GM23248 (cell line): ENCODE measurements around the gene SHROOM2. TPM values are rescaled to one million over a fixed set of nuclear protein-coding genes. Genes with fewer than 3 reads are reported as not detected.

ENCODE experiments used
- DNase-seq: peaks from one replicate; pipeline ENCODE4 v3.0.0-alpha.2; 2015
- H2AFZ ChIP-seq: fragments of 200-600 bp; sonication (generic); 2 replicates; pipeline ENCODE4 v1.6.1; 2016; ENCODE audit warnings: antibody characterized with exemption
- H3F3A ChIP-seq: fragments of 200-600 bp; sonication (generic); 2 replicates; pipeline ENCODE4 v1.6.1; 2016; ENCODE audit warnings: mild to moderate bottlenecking, antibody characterized with exemption, mixed run types; ENCODE audit not compliant: insufficient read depth
- H3K27ac ChIP-seq: fragments of 200-600 bp; sonication (generic); 2 replicates; pipeline ENCODE4 v1.5.1; 2016; ENCODE audit warnings: mild to moderate bottlenecking
- H3K27me3 ChIP-seq: fragments of 200-600 bp; sonication (generic); replicated peaks from 2 replicates; pipeline ENCODE4 v1.6.1; 2016; ENCODE audit warnings: mild to moderate bottlenecking; ENCODE audit not compliant: insufficient read depth
- H3K36me3 ChIP-seq: fragments of 200-600 bp; sonication (generic); 2 replicates; pipeline ENCODE4 v1.6.1; 2016; ENCODE audit warnings: low read depth, mild to moderate bottlenecking
- H3K4me1 ChIP-seq: fragments of 200-600 bp; sonication (generic); 2 replicates; pipeline ENCODE4 v1.6.1; 2016; ENCODE audit warnings: mild to moderate bottlenecking; ENCODE audit not compliant: insufficient read depth
- H3K4me2 ChIP-seq: fragments of 200-600 bp; sonication (generic); one replicate; pipeline ENCODE4 v1.6.1; 2016; ENCODE audit warnings: mild to moderate bottlenecking; ENCODE audit not compliant: unreplicated experiment
- H3K4me3 ChIP-seq: fragments of 200-600 bp; sonication (generic); 2 replicates; pipeline ENCODE4 v1.5.1; 2016; ENCODE audit warnings: mild to moderate bottlenecking
- H3K79me2 ChIP-seq: fragments of 200-600 bp; sonication (generic); 2 replicates; pipeline ENCODE4 v1.6.1; 2016; ENCODE audit warnings: mild to moderate bottlenecking; ENCODE audit not compliant: insufficient read depth
- H3K9ac ChIP-seq: fragments of 200-600 bp; sonication (generic); 2 replicates; pipeline ENCODE4 v1.6.1; 2016; ENCODE audit warnings: mild to moderate bottlenecking
- H3K9me2 ChIP-seq: fragments of 200-600 bp; sonication (generic); 2 replicates; pipeline ENCODE4 v1.6.1; 2016; ENCODE audit warnings: mixed run types, mild to moderate bottlenecking, moderate library complexity; ENCODE audit not compliant: insufficient read depth
- H3K9me3 ChIP-seq: fragments of 200-600 bp; sonication (generic); one replicate; pipeline ENCODE4 v1.6.1; 2017; ENCODE audit warnings: low read depth
- H4K20me1 ChIP-seq: fragments of 200-600 bp; sonication (generic); 2 replicates; pipeline ENCODE4 v1.6.0; 2016; ENCODE audit not compliant: insufficient read depth
- EZH2 ChIP-seq: fragments of 200-600 bp; sonication (generic); IDR thresholded peaks from 2 replicates; pipeline ENCODE4 v1.6.1; 2018; ENCODE audit warnings: antibody characterized with exemption, mild to moderate bottlenecking; ENCODE audit not compliant: insufficient read depth, poor library complexity, severe bottlenecking
- EZH2phosphoT487 ChIP-seq: fragments of 200-600 bp; sonication (generic); IDR thresholded peaks from 2 replicates; pipeline ENCODE4 v1.6.1; 2018; ENCODE audit warnings: antibody characterized with exemption, moderate library complexity, mild to moderate bottlenecking, low read depth; ENCODE audit not compliant: insufficient read depth
- whole genome bisulfite sequencing, 2 experiments: methylation state at CpG; one replicate each; pipeline ENCODE4 v1.1.6; 2015 to 2017; ENCODE audit warnings: low lambda C conversion rate in 2 of 2, low coverage in 1 of 2; ENCODE audit errors: missing lambda C conversion rate in 2 of 2; 5-methylcytosine and 5-hydroxymethylcytosine counted together
- in situ Hi-C: fragments of 300-500 bp; cut with MboI; formaldehyde crosslinking; loops from 2 replicates; pipeline ENCODE4 v1.15.0; 2020
- polyA plus RNA-seq: library from polyadenylated mRNA; unstranded; fragments of >200 nt; fragmentation: Nextera tagmentation; extraction: Ambion mirVana; gene quantifications from 2 replicates; pipeline ENCODE4 v1.2.1, GENCODE V29; 2016
- total RNA-seq: library from RNA; depleted of rRNA; stranded (reverse); fragments of >200 nt; shearing (Covaris generic); gene quantifications from 2 replicates; pipeline ENCODE4 v1.2.3, GENCODE V29; 2014

Gene SHROOM2
- total and polyA plus RNA-seq, 2 experiments from 2014 or later = 0.22 to 0.63 TPM

DNA sequence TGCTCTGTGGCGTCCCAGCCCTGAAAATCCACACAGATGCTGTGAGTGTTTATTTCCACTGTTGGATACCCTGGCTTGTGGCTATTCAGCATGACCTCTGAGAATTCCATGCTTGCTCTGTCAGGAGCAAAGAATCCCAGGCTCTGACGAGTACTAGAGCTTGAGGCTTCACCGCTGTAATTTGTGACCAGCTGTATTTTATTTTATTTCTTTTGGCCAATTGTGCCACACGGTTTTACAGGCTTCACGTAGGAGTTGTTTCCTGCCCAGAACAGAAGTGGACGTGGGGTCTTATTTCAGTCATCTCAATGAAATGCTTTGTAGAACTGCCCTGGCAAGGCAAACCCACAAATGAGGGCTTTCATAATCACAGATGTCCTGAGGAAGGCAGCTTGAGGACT, 111.5 kb downstream of the SHROOM2 start:
- in situ Hi-C loops = loop anchor here (25.0 kb wide), 1 partner anchor 215 kb away; no protein-coding TSS in a partner anchor
- Histone ChIP-seq H2AFZ (no peak overlapping the region), H3K36me3 (no peaks in the 10 kb centered on the region), H4K20me1 (no peaks in the 10 kb centered on the region), H3K79me2 (no peaks in the 10 kb centered on the region), H3K9me3 (no peaks in the 10 kb centered on the region), H3K4me2 (no peak overlapping the region), H3K27ac (peak overlapping the region; percentile 66), H3K9ac (peak overlapping the region; percentile 30), H3K4me1 (peaks cover 34% of the 10 kb centered on the region), H3K27me3 (no peaks in the 10 kb centered on the region), H3F3A (0 out of 2 replicates have a peak, but pooled peaks cover 8% of the 10 kb centered on the region), H3K4me3 (no peak overlapping the region), H3K9me2 (no peaks in the 10 kb centered on the region)
- DNase-seq = peak; percentile 91
- TF ChIP-seq EZH2phosphoT487 (no peak), EZH2 (no peak)
- 0 to 2% methylated on average over 4 to 6 of the region's 6 CpGs for WGBS, 2 experiments

DNA sequence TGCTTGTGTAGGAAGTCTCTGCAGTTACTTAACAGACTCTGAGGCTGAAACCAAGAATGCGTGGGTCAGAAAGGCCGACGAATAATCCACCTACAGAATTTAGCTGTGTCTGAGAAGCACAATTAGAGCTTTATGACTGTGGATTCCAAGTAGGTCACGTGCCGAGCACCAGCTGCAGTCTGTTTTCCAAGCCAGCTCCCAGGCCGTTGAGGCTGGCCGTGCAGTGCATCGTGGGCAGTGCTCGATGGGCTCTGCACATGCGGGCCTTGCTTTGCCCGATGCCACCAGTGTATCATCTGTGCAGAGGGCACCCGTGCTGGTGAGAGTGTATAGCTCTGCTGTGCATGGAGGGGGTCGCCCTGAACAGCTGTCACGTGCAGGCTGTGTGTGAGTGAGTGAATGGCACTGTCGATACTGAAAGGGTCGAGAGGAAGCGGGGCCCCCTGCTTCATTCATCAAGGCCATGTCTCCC, 113.4 kb downstream of the SHROOM2 start:
- H3K4me1 ChIP-seq = peaks cover 42% of the 10 kb centered on the region
- no peaks in the 10 kb centered on the region for H3K79me2 ChIP-seq
- H4K20me1 ChIP-seq = no peaks in the 10 kb centered on the region
- 3 to 5% methylated on average over 6 to 16 of the region's 17 CpGs for WGBS, 2 experiments
- no peak for TF ChIP-seq EZH2
- no peak for TF ChIP-seq EZH2phosphoT487
- H3K9ac ChIP-seq = no peak overlapping the region
- no peak overlapping the region for H3K4me2 ChIP-seq
- 0 out of 2 replicates have a peak, but pooled peaks cover 8% of the 10 kb centered on the region for H3F3A ChIP-seq
- no peak overlapping the region for H3K4me3 ChIP-seq
- in situ Hi-C loops = loop anchor here (25.0 kb wide), 1 partner anchor 213 kb away; no protein-coding TSS in a partner anchor
- H3K27me3 ChIP-seq = no peaks in the 10 kb centered on the region
- H3K9me2 ChIP-seq = no peaks in the 10 kb centered on the region
- peak overlapping the region; percentile 48 for H3K27ac ChIP-seq
- DNase-seq = peak; percentile 74
- H2AFZ ChIP-seq = no peak overlapping the region
- H3K36me3 ChIP-seq = no peaks in the 10 kb centered on the region
- no peaks in the 10 kb centered on the region for H3K9me3 ChIP-seq

DNA sequence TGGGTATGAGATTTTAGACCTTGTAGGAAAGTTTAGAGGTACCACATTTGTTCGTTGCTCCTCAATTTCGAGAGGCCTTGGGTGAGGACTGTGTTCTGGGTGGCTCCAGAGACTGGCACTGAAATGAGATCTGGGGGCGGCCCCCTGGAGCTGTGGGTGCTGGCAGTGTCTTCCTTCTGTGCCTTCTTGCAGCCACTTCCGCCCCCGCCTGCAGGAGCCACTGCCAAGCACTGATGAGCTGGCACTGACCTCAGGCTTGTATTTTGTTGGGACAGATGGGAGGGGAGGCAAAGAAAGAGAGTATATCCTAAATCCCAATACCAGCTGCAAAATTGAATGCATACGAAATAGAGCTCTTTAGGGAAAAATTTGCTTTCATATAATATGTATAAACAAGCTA, 116.4 kb downstream of the SHROOM2 start:
- H3K36me3 ChIP-seq = no peaks in the 10 kb centered on the region
- TF ChIP-seq EZH2phosphoT487 (no peak), EZH2 (no peak)
- WGBS, 2 experiments = 58 to 66% methylated on average over 6 of the region's 6 CpGs
- no peaks in the 10 kb centered on the region for H3K79me2 ChIP-seq
- in situ Hi-C loops = no loop called here
- no peak overlapping the region for H2AFZ ChIP-seq
- 0 out of 2 replicates have a peak, but pooled peaks cover 8% of the 10 kb centered on the region for H3F3A ChIP-seq
- no peaks in the 10 kb centered on the region for H4K20me1 ChIP-seq
- H3K9me3 ChIP-seq = no peaks in the 10 kb centered on the region
- H3K4me2 ChIP-seq = peak overlapping the region; percentile 32
- peaks cover 43% of the 10 kb centered on the region for H3K4me1 ChIP-seq
- DNase-seq = peak; percentile 67
- no peaks in the 10 kb centered on the region for H3K27me3 ChIP-seq
- H3K4me3 ChIP-seq = no peak overlapping the region
- H3K9ac ChIP-seq = no peak overlapping the region
- H3K27ac ChIP-seq = peak overlapping the region; percentile 32; the same call in 1 of the 2 replicates
- H3K9me2 ChIP-seq = no peaks in the 10 kb centered on the region

DNA sequence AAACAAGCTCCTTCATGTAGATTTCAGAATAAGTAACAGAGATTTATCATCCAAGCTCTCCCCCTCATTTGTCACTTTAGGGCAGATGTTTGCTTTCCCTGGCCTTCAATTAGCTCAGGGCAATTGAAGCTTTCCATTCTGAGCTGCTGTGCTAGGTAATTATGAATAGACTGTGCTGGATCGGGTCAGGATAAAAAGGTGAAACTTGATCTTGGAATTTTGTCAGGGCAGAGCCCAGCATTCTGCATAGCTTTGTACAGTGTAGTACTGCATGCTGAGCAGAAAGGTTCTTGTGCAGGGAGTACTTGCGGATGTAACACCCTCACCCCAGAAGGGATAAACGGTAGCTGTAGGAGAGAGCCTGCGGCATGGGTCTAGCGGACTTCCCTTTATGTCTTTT, 116.9 kb downstream of the SHROOM2 start:
- H3K4me1 ChIP-seq = peaks cover 40% of the 10 kb centered on the region
- H3K9ac ChIP-seq = no peak overlapping the region
- no peak for DNase-seq
- WGBS, 2 experiments = 85 to 86% methylated on average over 5 of the region's 5 CpGs
- TF ChIP-seq EZH2 (no peak), EZH2phosphoT487 (no peak)
- H3K9me3 ChIP-seq = no peaks in the 10 kb centered on the region
- in situ Hi-C loops = no loop called here
- H3K36me3 ChIP-seq = no peaks in the 10 kb centered on the region
- H3K27ac ChIP-seq = peak overlapping the region; percentile 32; the same call in 1 of the 2 replicates
- H4K20me1 ChIP-seq = no peaks in the 10 kb centered on the region
- no peak overlapping the region for H3K4me3 ChIP-seq
- 0 out of 2 replicates have a peak, but pooled peaks cover 8% of the 10 kb centered on the region for H3F3A ChIP-seq
- peak overlapping the region; percentile 32 for H3K4me2 ChIP-seq
- no peak overlapping the region for H2AFZ ChIP-seq
- H3K27me3 ChIP-seq = no peaks in the 10 kb centered on the region
- no peaks in the 10 kb centered on the region for H3K9me2 ChIP-seq
- H3K79me2 ChIP-seq = no peaks in the 10 kb centered on the region
